Measurements from ENCODE around the gene PMIS2.
A peak's percentile ranks its signal among the peaks of the same experiment; 100 is the strongest.

The PMIS2 gene

GRCh38 chr19:35556846-35557538 lies 29.0 kb upstream of the PMIS2 start:
- DNase-seq: no peak

GRCh38 chr19:35557539-35558399 lies 28.2 kb upstream of the PMIS2 start:
- DNase-seq: peak; percentile 62

DNA sequence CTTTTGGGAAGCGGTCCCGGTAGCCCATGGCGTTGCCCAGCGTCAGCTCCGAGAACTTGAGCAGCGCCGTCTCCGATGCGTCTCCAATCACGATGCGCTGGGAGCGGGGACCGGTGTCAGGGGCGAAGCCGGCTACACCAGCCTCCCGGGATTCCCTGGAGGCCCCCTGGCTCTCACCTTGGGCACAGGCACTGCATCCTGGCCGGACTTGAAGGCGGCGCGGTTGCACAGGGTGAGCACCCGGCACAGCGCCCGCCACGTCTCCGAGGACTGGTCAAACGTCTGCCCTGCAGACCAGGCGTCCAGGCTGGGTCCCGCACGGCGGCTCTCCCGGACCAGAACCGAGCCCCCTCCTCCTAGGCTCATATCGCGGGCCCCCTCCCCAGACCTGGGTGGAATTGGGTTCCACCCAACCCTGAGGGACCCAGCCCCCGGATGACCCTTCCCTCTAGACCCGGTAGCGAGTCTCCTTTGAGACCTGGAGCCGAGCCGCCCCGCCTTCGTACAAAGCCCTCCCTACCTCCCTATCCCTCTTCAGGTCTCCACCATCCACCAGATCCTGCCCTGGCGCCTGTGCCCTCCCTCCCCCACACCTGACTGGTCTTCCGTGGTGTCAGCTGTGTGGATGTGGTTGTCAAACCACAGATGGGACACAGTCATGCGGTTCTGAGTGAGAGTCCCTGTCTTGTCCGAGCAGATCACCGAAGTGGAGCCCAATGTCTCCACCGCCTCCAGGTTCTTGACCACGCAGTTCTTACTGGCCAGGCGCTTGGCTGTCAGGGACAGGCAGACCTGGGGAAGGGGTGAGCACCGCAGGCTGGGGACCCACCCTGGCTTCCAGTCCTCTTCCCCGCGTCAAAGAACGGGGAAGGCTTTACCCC lies 27.3 kb upstream of the PMIS2 start:
- DNase-seq: no peak

DNA sequence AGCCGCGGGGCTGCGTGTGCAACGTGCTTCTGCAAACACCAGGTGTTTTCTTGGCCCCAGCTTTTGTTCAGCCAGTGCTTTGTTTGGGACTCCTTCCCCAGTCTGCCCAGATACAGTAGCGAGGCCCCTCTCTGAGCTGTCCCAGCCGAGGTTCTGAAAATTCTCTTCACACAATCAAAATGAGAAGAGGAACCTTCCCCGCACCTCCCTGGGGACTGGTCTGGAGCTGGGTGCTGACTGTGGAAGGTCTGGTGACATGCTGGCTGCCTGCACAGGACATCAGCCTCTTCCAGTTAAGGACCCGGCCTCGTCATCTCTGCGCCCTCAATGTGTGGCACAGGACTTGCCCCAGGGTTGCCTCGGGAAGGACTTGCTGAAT lies 26.7 kb upstream of the PMIS2 start:
- DNase-seq: no peak

DNA sequence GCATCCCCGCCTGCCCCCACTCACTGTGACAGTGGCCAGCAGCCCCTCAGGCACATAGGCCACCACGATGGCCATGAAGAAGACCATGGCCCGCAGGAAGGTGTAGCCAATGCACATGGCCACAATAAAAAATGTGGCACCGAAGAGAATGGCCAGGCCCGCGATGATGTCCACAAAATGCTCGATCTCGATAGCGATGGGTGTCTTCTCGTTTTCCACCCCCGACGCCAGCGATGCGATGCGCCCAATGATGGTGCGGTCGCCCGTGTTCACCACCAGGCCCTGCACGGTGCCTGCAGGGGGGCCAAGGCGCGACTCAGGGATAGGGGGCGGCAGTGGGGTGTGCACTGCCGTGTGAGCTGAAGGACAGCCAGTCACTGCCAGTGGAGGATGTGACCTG lies 26.2 kb upstream of the PMIS2 start:
- no peak for DNase-seq

DNA sequence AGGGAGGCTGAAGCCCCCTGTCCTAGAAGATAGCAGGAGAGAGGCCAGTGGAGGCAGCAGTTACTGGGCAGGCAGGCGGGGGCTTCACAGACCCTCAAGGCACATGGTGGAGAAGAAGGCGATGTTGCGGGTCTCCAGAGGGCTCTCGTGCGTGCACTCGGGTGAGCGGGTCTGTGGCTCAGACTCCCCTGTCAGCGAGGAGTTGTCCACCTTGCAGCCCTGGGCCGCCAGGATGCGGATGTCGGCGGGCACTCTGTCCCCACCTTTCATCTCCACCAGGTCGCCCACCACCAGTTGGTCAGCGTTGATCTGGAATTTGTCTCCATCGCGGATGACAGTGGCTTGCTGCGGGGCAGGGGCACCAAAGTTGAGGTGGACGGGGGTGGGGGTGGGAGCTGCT lies 25.7 kb upstream of the PMIS2 start:
- no peak for DNase-seq

GRCh38 chr19:35560677-35561076 lies 25.3 kb upstream of the PMIS2 start:
- no peak for DNase-seq

- no peak for DNase-seq
These were observed 24.5 kb upstream of the PMIS2 start for GRCh38 chr19:35561436-35561835.

DNA sequence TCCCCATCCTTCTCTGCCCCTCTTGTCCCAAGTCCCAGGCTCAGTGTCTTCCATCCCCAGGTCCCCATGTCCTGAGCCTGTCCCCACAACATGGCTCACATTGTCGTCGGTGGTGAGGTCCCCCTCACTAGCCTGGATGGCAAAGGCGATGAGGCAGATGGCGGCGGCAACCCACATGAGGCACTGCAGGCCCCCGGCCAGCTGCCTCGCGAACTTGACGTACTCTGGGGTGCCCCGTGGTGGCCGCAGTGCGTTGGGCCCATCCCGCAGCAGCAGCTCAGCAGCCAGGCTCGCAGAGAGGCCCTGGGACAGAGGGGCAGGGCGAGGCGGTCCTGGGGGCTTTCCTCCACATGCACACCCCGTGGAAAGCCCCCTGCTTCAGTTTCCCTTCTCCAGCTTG lies 23.6 kb upstream of the PMIS2 start:
- DNase-seq: no peak

GRCh38 chr19:35562776-35563175 lies 23.2 kb upstream of the PMIS2 start:
- DNase-seq: no peak

GRCh38 chr19:35563207-35563829 lies 22.7 kb upstream of the PMIS2 start, which contains the start of gene ATP4A:
ATP4A (minus strand) TSS chr19:35563658; CDS start chr19:35563629, 29 bp downstream.
- DNase-seq: no peak

DNA sequence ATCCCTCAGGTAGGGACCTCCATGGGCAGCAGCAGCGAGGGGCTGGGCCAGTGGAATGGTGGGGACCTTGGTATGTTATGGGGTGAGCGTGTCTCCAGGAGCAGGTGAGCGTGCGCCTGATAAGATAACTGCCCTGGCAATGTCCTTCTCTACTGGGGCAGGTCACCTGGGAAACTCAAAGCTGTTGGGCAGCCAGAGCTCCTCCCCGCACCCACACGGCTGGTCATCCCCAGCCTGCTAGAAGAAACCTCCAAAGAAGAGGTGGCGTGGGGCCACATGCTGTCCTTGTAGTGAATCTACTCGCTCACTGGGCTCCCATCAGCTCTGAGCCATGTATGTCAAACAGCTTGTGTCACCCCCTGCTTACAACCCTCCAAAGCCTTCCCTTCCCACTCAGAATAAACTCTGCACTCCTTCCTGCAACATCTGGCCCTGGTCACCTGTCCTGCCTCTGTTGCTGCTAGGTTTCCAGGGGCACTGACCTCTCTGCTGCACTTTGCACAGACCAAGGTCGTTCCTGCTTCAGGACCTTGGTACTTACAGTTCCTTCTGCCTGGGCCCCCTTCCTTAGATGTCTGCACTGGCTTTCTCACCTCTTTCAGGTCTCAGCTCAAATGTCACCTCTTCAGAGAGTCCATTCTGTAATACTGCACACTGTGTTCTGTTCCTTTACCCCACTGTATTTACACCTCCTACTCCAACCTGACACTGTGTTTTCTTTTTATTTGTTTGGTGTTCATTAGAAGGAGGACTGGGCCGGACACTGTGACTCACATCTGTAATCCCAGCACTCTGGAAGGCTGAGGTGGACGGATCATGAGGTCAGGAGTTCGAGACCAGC lies 20.7 kb upstream of the PMIS2 start:
- no peak for DNase-seq

DNA sequence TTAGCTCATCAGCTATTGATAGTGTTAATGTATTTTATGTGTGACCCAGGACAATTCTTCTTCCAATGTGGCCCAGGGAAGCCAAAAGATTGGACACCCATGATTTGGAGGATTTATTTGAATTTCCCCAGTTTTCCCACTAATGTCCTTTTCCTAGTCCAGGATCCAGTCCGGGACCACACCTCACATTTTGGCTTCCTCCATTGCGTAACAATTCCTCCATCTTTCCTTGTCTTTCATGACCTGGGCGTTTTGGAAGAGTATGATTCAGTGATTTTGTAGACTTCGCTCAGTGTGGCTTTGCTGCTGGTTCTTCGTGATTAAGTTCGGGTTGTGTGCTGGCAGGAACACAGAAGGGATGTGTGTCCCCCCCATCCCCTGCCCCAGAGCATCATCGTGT lies 19.2 kb upstream of the PMIS2 start:
- no peak for DNase-seq

- DNase-seq: no peak
These were observed 16.6 kb upstream of the PMIS2 start for GRCh38 chr19:35569281-35569781.

GRCh38 chr19:35571406-35571965 lies 14.5 kb upstream of the PMIS2 start:
- DNase-seq: no peak

GRCh38 chr19:35577918-35578317 lies 8.1 kb upstream of the PMIS2 start:
- DNase-seq: no peak

- no peak for DNase-seq
These were observed 7.3 kb upstream of the PMIS2 start for GRCh38 chr19:35578707-35579106.

DNA sequence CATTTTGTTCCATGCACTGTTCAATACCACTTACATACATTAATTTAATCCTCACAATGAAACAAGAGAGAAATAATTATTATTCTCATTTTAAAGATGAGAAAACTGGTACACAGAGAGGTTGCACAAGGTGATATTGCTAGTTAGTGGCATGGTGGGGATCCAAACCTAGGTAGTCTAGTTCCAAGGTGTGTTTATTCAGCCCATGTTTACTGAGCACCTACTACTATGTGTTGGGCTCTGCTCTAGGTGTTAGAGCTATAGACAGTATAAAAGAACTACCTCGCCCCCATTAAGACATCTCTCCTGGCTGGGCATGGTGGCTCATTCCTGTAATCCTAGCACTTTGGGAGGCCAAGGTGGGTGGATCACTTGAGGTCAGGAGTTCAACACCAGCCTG lies 3.2 kb upstream of the PMIS2 start:
- no peak for DNase-seq

- DNase-seq: no peak
These were observed 1.3 kb downstream of the PMIS2 start for GRCh38 chr19:35587321-35587720.

DNA sequence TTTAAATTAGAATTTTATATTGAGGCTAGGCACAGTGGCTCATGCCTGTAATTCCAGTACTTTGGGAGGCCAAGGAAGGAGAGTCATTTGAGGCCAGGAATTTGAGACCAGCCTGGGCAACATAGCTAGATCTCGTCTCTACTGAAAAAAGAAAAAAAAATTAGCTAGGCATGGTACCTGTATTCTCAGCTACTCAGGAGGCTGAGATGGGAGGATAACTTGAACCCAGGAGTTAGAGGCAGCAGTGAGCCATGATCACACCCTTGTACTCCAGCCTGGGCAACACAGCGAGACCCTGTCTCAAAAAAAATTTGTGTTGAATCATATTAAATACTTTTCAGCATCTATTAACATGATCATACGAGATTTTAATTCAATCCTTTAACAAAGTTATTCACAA lies 4.9 kb downstream of the PMIS2 start:
- no peak for DNase-seq

GRCh38 chr19:35592226-35592625 lies 6.3 kb downstream of the PMIS2 start:
- DNase-seq: peak; percentile 49
